HepG2 (cell line): Measurements from ENCODE around the gene ASTN2.

Experiments
- CEBPB ChIP-seq: IDR thresholded peaks from 2 replicates; pipeline ENCODE4 v1.6.1; 2011; ENCODE audit warnings: low read depth, low read length, improper control_type of control experiment, borderline replicate concordance
- MXD1 ChIP-seq: sonication (generic); formaldehyde crosslinking; IDR thresholded peaks from 2 replicates; pipeline ENCODE4 v1.4.0; 2020; ENCODE audit warnings: mild to moderate bottlenecking, missing genetic modification reagents
- NCOA5 ChIP-seq: sonication (generic); formaldehyde crosslinking; IDR thresholded peaks from 2 replicates; pipeline ENCODE4 v1.4.0; 2020; ENCODE audit warnings: missing genetic modification reagents
- SOX13 ChIP-seq, 3 experiments: fragments of 450-650 bp in 1 of 3; sonication (generic) in 1 of 3; formaldehyde crosslinking in 1 of 3; IDR thresholded peaks in 2 of 3; conservative IDR thresholded peaks in 1 of 3; 2 replicates each; pipeline versions ENCODE4 v1.5.0 to v1.6.1; 2016 to 2020; ENCODE audit warnings: antibody characterized with exemption in 1 of 3, mild to moderate bottlenecking in 1 of 3, missing compliant biosample characterization in 1 of 3, missing genetic modification reagents in 1 of 3, moderate library complexity in 1 of 3
- TARDBP ChIP-seq: sonication (generic); formaldehyde crosslinking; IDR thresholded peaks from 2 replicates; pipeline ENCODE4 v1.8.0; 2022; ENCODE audit warnings: mild to moderate bottlenecking, missing genetic modification reagents
- UBTF ChIP-seq: sonication (generic); formaldehyde crosslinking; IDR thresholded peaks from 2 replicates; pipeline ENCODE4 v1.4.0; 2020; ENCODE audit warnings: mild to moderate bottlenecking, missing genetic modification reagents
- ZHX1 ChIP-seq: sonication (generic); formaldehyde crosslinking; IDR thresholded peaks from 2 replicates; pipeline ENCODE4 v1.8.1; 2022; ENCODE audit warnings: low read depth, mild to moderate bottlenecking, missing genetic modification reagents
- ZXDC ChIP-seq: sonication (generic); formaldehyde crosslinking; IDR thresholded peaks from 2 replicates; pipeline ENCODE4 v1.5.0; 2020; ENCODE audit warnings: mild to moderate bottlenecking, missing genetic modification reagents
- TF ChIP-seq, protein P1 (sequence below): sonication (generic); formaldehyde crosslinking; IDR thresholded peaks from 2 replicates; pipeline ENCODE4 v1.5.0; 2020; ENCODE audit warnings: mild to moderate bottlenecking, missing genetic modification reagents, moderate library complexity
- TF ChIP-seq, protein P2 (sequence below): sonication (generic); formaldehyde crosslinking; IDR thresholded peaks from 2 replicates; pipeline ENCODE4 v1.9.0; 2021; ENCODE audit warnings: missing genetic modification reagents, borderline replicate concordance

DNA sequence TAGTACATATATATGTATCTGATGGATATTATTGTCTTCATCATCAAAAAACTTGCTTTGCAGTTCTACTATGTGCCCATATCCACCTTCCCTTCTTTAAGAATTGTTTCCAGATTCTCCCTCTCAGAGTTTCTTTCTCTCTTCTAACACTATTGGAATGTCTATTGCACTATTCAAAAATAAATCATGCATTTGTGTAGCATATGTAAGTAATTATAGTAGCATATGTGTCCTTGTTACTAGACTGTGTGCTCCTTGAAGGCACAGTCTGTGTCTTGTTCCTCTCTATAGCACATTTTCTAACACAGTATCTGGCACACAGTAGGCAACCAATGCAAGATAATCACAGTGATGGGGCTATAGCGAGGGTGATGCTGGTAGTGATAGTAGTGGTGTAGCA is 771.2 kb downstream of the ASTN2 start:
- TF ChIP-seq CEBPB (no peak), TARDBP (CRISPR knock-in tag) (no peak), ZXDC (no peak), ZHX1 (CRISPR knock-in tag) (no peak), SOX13 (IDR thresholded peaks at IDR 0.05) (no peak), SOX13 (CRISPR knock-in tag; conservative IDR thresholded peaks at IDR 0.05 in 1 of 2, IDR thresholded peaks at IDR 0.05 in 1 of 2) (no peak), MXD1 (CRISPR knock-in tag) (no peak), UBTF (CRISPR knock-in tag) (no peak), NCOA5 (no peak)
- TF ChIP-seq, protein P1, sequence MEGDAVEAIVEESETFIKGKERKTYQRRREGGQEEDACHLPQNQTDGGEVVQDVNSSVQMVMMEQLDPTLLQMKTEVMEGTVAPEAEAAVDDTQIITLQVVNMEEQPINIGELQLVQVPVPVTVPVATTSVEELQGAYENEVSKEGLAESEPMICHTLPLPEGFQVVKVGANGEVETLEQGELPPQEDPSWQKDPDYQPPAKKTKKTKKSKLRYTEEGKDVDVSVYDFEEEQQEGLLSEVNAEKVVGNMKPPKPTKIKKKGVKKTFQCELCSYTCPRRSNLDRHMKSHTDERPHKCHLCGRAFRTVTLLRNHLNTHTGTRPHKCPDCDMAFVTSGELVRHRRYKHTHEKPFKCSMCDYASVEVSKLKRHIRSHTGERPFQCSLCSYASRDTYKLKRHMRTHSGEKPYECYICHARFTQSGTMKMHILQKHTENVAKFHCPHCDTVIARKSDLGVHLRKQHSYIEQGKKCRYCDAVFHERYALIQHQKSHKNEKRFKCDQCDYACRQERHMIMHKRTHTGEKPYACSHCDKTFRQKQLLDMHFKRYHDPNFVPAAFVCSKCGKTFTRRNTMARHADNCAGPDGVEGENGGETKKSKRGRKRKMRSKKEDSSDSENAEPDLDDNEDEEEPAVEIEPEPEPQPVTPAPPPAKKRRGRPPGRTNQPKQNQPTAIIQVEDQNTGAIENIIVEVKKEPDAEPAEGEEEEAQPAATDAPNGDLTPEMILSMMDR (CRISPR knock-in tag), result no peak
- TF ChIP-seq, protein P2, sequence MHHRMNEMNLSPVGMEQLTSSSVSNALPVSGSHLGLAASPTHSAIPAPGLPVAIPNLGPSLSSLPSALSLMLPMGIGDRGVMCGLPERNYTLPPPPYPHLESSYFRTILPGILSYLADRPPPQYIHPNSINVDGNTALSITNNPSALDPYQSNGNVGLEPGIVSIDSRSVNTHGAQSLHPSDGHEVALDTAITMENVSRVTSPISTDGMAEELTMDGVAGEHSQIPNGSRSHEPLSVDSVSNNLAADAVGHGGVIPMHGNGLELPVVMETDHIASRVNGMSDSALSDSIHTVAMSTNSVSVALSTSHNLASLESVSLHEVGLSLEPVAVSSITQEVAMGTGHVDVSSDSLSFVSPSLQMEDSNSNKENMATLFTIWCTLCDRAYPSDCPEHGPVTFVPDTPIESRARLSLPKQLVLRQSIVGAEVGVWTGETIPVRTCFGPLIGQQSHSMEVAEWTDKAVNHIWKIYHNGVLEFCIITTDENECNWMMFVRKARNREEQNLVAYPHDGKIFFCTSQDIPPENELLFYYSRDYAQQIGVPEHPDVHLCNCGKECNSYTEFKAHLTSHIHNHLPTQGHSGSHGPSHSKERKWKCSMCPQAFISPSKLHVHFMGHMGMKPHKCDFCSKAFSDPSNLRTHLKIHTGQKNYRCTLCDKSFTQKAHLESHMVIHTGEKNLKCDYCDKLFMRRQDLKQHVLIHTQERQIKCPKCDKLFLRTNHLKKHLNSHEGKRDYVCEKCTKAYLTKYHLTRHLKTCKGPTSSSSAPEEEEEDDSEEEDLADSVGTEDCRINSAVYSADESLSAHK (CRISPR knock-in tag), result no peak
